Measurements from ENCODE around the gene LENEP.

LENEP gene

DNA sequence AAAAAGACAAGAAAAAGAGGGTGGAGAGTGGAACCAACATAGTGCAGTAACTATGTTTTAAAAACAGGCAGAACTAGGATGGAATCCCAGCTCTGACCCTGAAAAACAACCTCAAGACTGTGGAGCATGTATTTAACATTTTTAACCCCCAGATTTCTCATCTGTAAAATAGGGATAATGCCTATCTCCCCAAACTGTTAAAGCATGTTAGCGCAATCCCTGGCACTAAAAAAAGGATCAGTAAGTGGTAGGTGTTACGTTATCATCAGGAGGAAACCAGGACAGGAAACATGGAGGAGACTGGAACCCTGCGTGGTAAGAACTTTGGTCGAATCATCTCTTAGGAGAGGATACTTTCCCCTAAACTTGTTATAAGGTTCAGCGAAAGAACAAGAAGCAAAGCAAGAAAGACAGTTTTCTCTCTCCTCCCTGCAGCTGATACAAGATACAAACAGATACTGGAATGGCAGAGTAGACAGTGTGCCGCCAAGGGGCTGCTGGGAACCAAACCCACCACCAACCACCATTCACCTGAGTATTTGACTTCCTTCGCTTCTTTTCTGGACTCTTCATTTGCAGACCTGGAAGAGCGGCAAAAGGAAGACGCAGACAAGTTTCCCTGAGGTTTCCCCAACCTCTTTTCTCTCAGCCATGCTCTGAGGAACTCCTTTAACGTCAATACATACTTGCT, 32.8 kb upstream of the LENEP start:
- DNase-seq (ENCODE audit: low read depth in 2 of 2), result no peak

DNA sequence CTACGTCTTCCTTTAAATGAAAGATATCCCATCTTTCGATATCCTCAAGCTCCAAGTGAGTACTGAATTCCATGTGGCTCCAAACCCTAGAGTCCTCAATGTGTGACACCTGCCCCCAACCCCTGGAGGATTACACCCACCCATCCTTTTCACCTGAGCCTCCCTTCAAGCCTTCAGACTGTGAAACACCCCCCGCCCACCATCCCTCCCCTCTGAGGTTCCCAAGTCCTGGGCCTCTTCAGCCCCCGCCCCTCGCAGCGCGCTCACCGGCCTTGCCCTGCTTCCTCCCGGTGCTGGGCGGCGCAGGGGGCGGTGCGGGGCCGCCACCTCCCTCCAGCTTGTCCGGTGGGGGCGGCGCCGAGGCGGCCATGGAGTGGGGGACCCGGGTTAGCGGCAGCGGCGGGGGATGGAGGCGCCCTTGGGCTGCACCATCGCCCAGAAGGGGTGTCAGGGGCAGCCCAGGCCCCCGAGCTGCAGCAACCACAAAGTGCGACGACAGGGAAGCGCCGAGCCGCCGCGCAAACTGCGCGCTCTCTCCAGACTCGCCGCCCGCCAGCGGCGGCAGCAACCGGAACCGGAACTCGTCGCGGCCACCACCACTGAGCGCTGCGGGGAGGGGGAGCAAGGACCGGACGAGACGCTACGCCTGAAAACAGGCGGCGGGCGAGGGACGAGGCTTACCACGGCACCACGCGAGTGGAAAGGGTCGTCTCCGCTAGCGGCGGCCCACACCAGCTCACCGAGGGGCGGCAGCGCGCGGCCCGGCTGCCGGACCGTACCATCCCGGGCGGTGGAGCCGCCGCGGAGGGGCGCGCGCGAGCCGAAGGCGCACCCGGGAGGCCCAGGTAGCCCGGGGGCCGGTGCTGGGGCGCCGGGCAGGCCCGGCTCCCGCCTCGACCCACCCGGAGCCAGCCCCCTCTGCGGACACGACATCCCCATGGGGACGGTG, 31.9 kb upstream of the LENEP start, which contains the start of gene PYGO2:
Gene PYGO2, minus strand, starts transcription at position 576 of the 949 bp plus-strand sequence. Its CDS starts 206 bp downstream, at position 370.
- DNase-seq (ENCODE audit: low read depth in 2 of 2), result peak; percentile 57 to 65

DNA sequence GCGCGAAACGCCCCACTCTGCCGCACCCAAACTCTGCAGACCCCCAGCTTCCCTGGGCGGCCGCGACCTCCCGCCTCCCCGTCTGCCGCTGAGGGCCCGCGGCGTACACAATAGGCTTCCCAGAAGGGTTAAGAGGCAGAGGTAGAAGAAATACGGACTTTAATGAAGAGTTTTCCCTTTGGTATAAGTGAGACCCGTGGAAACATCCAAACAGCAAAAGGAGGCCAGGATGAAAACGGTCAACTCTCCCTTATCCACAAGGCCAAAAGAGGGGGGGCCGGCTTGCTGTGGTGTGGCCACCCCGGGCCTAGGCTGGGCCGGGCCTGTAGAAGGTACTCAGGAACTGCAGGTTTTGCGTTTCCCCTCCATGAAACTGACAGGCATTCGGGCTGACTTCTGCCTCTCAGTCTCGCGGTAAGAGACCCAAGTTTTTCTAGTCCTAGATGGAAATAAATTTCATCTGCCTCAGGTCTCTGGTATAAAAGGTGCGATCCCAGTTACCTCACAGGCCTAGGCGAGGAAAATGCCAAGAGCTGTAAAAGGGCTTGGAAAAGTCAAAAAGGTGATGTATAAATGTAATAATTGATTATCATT, 31.1 kb upstream of the LENEP start:
- no peak for DNase-seq (ENCODE audit: low read depth in 2 of 2)

DNA sequence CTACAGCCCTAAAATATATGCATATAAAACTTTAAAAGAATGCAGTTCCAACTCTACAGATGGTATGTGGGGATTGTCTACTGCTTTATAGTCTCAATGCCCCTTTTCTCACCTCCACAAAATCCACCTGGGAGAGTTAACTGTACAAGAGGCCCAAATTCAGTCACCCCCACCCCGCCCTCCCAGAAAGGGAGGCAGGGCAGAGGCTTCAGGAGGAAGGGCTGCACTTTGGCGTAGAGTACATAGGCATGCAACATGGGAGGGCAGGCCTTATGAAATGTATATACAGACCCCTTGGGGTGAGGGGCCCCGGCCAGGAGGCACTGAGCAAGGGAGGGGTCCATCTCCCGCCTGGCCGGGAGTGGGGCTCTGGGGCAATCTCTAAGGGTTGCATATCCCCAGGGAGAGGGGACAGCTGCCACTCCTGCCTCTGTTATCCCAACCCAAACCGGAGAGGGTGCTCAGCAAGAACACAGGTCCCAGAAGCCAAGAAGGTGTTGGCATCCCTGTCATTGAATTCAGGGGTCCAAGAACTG, 30.5 kb upstream of the LENEP start:
- DNase-seq (ENCODE audit: low read depth in 2 of 2), result no peak

DNA sequence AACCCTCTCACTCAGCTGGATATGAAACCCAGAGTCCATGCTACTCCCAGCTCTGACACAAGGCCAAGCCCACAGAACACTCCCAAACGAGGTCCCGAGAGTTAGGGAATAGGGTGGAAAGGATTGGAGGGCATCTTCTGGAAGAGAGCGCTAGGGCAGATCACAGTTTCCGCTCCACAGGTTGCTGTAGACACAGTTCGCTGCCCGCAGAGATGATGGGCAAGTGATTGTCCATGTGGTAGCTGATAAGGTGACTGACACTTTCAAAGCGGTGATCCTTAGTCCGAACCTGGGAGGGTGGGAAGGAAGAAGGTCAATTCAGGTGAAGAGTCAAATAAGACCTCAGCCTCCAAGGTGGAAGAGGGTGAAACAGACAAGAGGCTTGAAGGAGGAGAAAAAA, 29.7 kb upstream of the LENEP start:
- DNase-seq (ENCODE audit: low read depth in 2 of 2), result no peak

DNA sequence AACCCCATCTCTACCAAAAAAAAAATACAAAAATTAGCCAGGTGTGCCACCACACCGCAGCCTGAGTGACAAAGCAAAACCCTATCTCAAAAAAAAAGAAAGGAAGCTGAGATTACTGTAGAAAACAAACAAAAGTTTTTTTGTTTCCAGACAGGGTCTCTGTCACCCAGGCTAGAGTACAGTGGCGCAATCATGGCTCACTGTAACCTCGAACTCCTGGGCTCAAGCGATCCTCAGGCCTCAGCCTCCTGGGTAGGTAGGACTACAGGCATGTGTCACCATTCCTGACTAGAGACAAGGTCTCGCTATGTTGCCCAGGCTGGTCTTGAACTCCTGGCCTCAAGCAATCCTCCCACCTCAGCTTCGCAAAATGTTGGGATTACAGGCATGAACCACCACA, 29.0 kb upstream of the LENEP start:
- no peak for DNase-seq (ENCODE audit: low read depth in 2 of 2)

DNA sequence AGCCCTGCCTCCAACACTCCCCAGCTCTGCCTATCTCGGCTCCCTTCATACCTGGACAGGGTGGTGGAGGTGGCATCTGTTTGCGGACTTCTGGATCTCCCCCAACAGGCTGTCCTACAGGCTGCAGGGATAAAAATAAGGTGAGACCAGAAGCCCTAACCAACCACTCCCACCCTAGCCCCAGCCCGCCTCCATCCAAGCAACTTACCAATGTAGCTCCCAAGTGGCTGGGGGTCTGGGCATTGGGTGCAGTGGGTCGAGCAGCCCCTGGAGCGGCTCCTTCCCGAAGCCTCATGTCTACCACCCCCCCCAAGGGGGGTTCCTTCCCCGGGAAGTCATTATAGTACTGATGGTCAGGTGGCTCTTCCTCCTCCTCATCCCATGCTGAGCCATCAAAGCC, 27.3 kb upstream of the LENEP start:
- no peak for DNase-seq (ENCODE audit: low read depth in 2 of 2)

DNA sequence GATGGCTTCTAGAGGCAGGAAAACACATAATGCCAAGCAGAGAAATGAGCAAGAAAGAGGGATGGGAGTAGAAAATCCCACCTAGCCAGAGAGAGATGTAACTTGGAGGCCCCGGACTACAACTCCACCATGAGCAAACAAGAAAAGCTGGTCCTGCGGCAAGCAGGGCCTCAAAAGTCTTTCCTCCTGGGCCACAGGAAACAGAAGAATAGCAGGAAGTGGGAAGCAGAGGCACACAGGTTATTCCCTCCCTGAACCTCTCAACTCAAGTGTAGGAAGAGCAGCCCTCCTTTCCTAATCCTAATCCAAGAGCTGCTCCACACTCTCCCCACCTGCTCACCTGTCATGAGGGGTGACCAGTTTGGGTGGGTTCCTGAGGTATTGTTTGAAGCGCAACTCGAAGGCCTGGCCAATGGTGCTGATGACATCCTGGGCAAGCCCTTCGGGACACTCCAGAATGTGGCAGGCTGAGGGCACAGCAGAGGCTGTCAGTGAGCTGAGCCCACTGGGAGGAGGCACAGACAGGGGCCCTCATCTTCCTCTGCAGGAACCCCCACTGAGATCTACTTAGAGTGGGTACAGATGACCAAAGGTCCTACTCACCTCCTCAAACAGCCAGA, 25.9 kb upstream of the LENEP start:
- no peak for DNase-seq (ENCODE audit: low read depth in 2 of 2)

DNA sequence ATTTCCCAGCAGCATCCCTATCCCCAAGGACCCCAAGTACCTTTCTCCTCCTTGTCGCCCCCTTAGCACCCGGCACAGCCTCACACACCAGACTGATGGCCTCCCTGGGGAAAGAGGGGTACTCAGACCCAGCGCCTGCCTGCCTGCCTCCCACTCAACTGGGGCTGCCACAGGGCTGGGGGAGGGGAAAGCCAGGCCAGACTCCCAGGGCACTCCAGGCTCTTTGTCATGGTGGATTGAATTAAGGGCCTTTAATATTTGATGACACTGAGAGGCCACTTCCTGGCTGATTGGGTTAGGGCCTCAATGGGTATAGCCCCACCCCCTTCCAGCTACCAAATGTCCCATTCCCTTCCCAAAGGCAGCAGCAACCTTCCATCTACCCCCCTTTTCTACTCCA, 24.7 kb upstream of the LENEP start:
- DNase-seq (ENCODE audit: low read depth in 2 of 2), result no peak

DNA sequence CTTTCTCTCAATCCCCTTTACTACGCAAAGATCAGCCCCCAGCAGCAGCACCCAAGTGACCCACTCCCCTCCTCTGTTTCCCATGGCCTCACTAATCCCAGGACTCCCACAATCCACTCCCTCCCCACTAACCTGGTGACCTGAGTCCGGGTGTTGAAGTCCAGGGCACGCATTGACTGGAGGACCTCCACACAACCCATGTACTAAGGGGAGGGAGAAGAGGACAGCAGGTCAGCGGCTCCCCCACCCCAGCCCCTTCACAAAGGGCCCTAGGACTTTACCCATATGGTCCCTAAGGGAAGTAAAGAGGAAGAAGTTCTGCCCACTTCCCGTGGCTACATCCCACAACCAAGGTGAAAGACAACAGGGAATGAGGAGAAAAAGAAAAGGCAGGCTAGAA, 24.1 kb upstream of the LENEP start:
- no peak for DNase-seq (ENCODE audit: low read depth in 2 of 2)

DNA sequence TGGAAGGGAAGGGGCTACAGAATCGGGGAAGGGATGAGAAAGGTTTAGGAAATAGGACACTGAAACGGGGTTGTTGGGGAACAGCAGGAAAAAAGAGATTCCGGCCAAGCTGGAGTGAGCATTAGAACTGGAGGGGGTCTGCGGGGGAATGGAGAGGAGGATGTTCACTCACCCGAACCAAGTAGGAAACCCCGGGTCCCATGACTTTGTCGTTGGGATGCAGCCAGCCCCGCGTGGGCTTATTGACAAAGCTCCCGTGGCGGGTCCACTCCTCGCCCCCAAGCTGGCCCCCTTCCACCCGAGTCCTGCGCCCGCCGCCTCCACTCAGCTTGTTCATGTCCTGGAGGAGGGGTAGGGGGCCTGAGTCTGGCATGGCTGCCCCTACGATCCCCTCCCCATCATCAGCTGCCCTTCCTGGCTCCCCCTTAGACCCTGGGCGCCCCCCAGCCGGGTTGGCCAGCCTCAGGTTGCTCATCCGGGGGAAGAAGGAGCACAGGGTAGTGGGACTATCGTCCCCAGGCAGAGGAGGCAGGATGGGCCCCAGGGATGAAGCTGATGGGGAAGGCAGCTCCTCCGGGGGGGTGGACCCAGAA, 23.4 kb upstream of the LENEP start:
- DNase-seq (ENCODE audit: low read depth in 2 of 2), result no peak

DNA sequence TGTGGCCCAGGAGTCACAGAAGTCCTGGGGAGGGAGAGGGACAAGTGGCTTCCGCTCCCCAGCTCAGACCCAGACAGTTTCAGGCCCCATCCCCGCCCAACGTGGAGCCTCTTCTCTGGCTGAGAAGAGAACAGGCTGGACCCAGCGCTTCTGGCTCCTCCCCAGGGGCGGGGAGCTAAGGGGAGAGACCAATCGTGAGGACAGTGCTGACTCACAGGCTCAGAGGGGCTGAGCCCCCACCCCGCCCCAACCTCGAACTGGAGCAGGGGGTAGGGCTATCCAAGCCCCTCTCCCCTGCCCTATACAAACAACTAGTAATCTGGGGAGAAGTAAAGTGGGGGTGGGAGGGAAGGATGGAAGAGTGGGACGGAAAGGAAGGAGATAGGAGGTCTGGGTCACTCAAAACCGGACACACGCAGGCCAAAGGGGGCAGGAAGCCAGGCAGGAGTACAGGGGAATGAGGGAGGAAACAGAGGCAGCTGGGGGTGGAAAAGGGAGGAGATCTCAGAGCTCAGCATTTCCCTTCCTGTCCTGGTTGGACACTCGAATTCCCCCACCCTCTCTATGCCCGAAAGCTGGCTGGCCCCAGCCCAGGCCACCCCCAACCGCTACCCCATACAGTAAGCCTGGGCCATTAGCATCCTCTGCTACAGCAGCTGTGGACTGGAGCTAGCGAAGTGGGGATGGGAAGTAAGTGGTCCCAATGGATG, 22.6 kb upstream of the LENEP start, which contains the start of gene SHC1:
Gene SHC1, minus strand, starts transcription at position 117 of the 710 bp plus-strand sequence. CDS start 221 bp downstream, outside the sequence.
- DNase-seq (ENCODE audit: low read depth in 2 of 2), result no peak

DNA sequence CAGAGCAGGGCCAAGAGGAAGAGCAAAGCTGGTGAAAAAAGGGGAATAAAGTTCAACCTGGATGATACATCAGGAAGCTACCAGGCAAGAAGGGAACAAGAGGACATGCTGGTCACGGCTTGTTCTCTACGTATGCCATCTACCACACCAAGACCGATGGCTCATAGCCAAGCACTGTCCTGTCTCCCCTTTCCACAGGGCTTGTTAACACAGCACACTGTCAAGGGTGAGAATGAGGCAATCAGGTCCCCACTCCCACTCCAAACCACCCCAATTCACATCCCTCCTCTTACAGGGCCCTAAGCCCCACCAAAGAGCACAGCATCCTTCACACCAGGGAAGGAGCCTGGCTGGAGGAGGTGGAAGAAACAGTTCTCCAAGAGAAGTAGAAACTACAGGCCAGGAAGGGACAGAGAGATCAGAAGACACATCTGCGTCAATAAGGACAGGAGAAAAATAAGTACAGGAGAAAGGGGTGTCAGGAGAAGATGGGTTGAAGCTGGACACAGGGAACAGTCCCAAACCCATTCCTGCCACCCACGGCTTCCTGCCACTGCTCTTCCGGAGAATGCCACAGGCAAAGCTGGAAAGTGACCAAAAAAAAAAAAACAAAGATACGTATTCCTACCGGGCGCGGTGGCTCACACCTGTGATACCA, 21.9 kb upstream of the LENEP start:
- DNase-seq (ENCODE audit: low read depth in 2 of 2), result no peak

DNA sequence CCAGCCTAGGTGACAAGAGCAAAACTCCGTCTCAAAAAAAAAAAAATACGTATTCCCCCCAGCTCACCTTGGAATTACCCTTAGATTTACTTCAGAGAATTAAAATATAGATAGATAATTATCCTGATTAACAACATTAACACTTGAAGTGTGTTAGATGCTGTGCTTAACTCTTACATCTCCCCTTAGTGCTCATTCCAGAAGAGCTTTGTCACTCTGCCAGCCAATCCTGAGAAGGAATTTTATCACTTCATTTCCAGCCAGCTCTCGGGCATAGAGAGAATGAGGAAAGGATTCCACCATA, 21.2 kb upstream of the LENEP start:
- DNase-seq (ENCODE audit: low read depth in 2 of 2), result no peak

DNA sequence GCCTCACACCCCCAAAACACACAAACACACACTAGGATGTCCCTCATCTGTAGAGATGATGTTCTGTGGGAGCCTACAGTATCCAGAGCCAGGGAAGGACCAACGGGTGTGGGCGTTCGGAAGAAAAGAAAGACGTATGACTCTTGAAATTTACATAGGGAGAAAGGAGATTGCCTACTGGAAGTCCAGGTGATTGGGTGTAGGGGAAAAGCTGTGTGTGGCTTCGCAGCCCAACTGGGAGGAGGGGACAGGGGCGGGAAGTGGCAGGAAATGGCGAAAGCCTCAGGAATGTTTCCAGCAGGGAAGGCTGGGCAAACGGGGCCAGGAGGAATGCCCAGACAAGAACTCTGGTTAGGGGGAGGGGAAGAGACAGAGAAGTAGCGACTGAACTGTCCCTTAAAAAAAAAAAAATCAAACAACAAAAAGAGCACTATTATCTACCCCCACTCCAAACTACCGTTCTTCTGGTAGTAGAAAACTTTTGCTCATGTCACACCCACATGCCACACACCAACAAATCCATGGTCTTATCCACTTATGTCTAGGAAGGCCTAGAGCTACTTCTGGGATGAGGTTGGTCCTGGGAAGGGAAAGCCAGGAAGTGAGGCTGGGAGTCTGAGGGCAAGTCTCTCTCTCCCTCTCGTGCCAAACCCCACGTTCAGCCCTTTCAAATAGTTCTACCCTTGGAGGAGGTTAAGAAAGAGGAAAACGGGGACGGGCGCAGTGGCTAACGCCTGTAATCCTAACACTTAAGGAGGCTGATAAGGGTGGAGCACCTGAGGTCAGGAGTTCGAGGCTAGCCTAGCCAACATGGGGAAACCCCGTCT, 20.7 kb upstream of the LENEP start:
- no peak for DNase-seq (ENCODE audit: low read depth in 2 of 2)

DNA sequence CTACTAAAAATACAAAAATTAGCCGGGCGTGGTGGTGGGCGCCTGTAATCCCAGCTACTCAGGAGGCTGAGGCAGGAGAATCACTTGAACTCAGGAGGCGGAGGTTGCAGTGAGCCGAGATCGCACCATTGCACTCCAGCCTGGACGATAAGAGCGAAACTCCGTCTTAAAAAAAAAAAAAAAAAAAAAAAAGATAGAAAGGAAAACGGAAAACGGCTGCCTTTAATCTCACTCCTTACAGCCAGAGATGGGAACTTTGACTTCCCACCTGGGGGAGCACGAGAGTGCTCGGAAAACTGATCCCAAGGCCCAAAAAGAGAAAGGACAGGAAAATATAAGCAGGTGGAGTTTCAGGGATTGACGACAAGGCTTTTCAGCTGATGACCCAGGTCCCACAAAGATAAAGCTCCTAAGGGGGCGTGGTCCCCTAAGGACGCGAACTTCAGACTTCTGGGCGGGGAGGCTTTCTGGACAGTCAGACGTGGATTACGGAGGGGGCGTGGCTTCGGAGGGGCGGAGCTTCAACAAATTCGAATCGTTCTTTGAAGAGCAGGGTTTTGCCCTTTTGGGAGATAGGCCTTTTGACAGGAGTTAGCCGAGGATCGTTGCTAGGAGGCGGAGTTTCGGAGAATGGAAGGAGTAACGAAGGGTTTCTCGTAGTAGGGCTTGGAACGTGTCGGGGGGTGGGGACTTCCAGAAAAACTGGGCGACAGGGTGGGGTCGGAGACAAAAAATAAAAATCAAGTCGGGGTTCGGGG, 19.9 kb upstream of the LENEP start:
- DNase-seq (ENCODE audit: low read depth in 2 of 2), result peak; percentile 74 to 82

DNA sequence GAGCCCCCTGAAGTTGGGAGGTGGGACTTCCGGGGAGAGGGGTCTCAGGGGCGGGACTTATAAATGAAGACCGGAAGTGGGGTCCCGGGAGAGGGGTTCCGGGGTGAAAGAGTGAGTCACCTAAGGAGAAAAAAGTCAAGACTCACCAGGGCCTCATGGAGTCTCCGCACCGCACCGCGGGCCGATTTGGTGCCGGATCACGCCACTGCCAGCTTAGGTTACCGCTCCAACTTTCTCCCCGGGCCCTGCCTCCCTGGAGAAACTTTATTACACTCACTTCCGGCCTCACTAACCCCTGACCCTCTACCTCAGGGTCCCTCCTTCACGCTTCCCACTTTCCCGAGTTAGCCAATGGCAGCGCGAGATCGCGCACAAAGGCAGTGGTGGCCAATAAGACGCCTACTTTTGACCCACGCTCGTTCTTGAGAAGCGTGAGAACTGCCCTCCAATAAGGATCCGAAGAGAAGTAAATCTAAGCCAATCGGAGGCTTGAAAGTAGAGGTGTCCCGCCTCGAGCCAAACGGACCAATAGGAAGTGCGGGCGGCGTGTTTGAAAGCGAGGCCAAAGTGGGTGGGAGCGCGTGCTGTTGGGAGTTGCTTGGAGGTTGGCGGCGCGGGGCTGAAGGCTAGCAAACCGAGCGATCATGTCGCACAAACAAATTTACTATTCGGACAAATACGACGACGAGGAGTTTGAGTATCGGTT, 19.1 kb upstream of the LENEP start, which contains the start of gene CKS1B:
Gene CKS1B, plus strand, starts transcription at position 580 of the 706 bp plus-strand sequence. Its CDS starts 65 bp downstream, at position 645.
- DNase-seq (ENCODE audit: low read depth in 2 of 2), result peak; percentile 91 to 92

All from stimulated activated CD8-positive, alpha-beta memory T cell treated with anti-CD3 and anti-CD28 coated beads, Interleukin-2, amount 100 ng/mL, for 1 hour (primary cell).